ENCODE data around the gene KIF3C. TPM values are rescaled to one million over a fixed set of nuclear protein-coding genes. Genes with fewer than 3 reads are reported as not detected.
A peak's percentile ranks its signal among the peaks of the same experiment; 100 is the strongest.

Gene KIF3C
- total and polyA plus RNA-seq, 5 experiments from 2014 or later: 0.63 to 4.9 (median 1.1) TPM

DNA sequence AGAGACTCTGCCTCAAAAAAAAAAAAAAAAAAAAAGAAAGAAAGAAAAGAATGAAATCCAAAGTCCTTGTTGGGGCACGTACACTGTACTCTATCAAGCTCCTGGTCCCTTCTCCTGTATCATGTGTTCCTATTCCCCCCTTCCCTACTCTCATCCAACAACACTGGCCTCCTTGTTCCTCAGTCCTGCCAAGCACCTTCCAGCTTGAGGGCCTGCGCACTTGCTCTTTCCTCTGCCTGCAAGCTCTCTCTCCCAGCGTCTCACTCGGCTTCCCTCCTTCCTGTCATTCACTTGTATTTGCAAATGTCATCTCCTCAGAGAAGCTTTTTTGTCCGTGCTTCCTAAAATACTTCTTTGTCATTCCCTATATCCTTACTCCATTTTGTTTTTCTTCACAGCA lies 10.8 kb upstream of the KIF3C start:
- Mint-ChIP-seq H3K36me3 (no peaks in the 10 kb centered on the region), H3K4me3 (no peak overlapping the region), H3K4me1 (peaks cover 2 to 15% (median 10%) of the 10 kb centered on the region in 4 donors), H3K27me3 (no peaks in the 10 kb centered on the region), H3K27ac (peak overlapping the region in 2 of 10 donors; percentile 12 to 86), H3K9me3 (no peaks in the 10 kb centered on the region)
- DNase-seq: no peak
- ATAC-seq: no peak
- POLR2A ChIA-PET: interaction anchor here (0.6 kb wide), 1 partner anchor 73 kb away, joined by 5 read pairs; no protein-coding TSS in a partner anchor

- Mint-ChIP-seq H3K27ac (peak overlapping the region in 4 of 10 donors; percentile 1 to 85 (median 15)), H3K36me3 (no peaks in the 10 kb centered on the region), H3K27me3 (no peaks in the 10 kb centered on the region), H3K9me3 (no peaks in the 10 kb centered on the region), H3K4me3 (no peak overlapping the region), H3K4me1 (peaks cover 2 to 15% (median 10%) of the 10 kb centered on the region in 4 donors)
- POLR2A ChIA-PET: interaction anchor here (1.5 kb wide), 1 partner anchor 42 kb away, joined by 6 read pairs; no protein-coding TSS in a partner anchor
- DNase-seq (no peak), ATAC-seq (no peak)
Measured at GRCh38 chr2:25992556-25992955, 10.3 kb upstream of the KIF3C start.

DNA sequence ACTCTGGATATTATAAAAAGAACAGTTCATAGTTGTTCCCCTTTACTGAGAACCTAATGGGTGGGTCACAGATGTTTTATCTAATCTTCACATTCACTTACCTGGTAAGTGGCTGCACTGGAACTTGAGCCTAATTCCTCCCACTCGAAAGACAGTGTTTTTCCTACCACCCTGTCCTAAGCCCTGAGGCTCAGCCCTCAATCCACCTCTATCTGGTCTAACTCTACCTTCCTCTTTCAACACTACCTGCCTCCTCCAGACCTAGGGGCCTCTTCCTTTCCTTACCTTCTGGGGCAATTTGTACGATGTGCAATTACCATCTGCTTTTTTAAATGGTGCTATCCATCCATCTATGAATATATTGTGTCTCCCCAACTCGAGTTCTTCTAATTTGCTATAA lies 9.7 kb upstream of the KIF3C start:
- POLR2A ChIA-PET: interaction anchor here (0.6 to 1.5 kb wide), 5 partner anchors 10 to 413 kb away, joined by 3 to 6 read pairs (median 3); partner anchors contain the start of genes KIF3C and RAB10
- peaks cover 2 to 15% (median 10%) of the 10 kb centered on the region in 4 donors for H3K4me1 Mint-ChIP-seq
- H3K36me3 Mint-ChIP-seq: no peaks in the 10 kb centered on the region
- no peaks in the 10 kb centered on the region for H3K27me3 Mint-ChIP-seq
- H3K9me3 Mint-ChIP-seq: no peaks in the 10 kb centered on the region
- DNase-seq: no peak
- peak in 1 of 2 donors; percentile 23 for ATAC-seq
- peak overlapping the region in 3 of 10 donors; percentile 17 to 84 (median 64) for H3K4me3 Mint-ChIP-seq
- H3K27ac Mint-ChIP-seq: peak overlapping the region in 7 of 10 donors; percentile 19 to 93 (median 63)

DNA sequence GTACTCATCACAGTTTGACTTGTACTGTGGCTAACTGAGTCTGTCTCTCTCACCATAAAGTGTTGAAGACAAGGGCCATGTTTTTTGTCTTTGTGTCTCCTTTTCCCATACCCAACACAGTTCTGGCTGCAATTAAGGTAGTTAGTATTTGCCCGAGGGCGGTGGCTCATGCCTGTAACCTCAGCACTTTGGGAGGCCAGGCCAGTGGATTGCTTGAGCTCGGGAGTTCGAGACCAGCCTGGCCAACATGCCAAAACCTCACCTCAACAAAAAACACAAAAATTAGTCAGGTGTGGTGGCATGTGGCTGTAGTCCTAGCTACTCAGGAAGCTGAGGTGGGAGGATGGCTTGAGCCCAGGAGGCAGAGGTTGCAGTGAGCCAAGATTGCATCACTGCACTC lies 6.9 kb upstream of the KIF3C start:
- POLR2A ChIA-PET: no interaction called here
- H3K36me3 Mint-ChIP-seq: no peaks in the 10 kb centered on the region
- no peak overlapping the region for H3K4me3 Mint-ChIP-seq
- ATAC-seq: no peak
- peak overlapping the region in 1 of 10 donors; percentile 34 for H3K27ac Mint-ChIP-seq
- H3K9me3 Mint-ChIP-seq: no peaks in the 10 kb centered on the region
- no peaks in the 10 kb centered on the region for H3K27me3 Mint-ChIP-seq
- H3K4me1 Mint-ChIP-seq: peaks cover 2 to 15% (median 10%) of the 10 kb centered on the region in 4 donors
- no peak for DNase-seq

DNA sequence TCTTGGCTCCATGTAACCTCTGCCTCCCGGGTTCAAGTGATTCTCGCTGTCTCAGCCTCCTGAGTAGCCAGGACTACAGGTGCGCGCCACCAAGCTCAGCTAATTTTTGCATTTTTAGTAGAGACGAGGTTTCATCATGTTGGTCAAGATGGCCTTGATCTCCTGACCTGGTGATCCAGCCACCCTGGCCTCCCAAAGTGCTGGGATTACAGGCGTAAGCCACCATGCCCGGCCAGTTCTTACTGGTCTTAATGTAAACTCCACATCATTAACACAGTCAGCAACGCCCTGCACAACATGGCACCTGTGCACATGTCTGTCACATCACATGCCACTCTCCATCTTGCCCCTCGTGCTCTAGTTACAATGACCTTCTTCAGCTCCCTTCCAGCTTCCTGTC lies 5.8 kb upstream of the KIF3C start:
- Mint-ChIP-seq H3K9me3 (no peaks in the 10 kb centered on the region), H3K4me1 (peaks cover 3 to 18% (median 12%) of the 10 kb centered on the region in 4 donors), H3K36me3 (no peaks in the 10 kb centered on the region), H3K27me3 (no peaks in the 10 kb centered on the region), H3K4me3 (no peak overlapping the region), H3K27ac (no peak overlapping the region)
- ATAC-seq: no peak
- POLR2A ChIA-PET: no interaction called here
- DNase-seq: no peak

DNA sequence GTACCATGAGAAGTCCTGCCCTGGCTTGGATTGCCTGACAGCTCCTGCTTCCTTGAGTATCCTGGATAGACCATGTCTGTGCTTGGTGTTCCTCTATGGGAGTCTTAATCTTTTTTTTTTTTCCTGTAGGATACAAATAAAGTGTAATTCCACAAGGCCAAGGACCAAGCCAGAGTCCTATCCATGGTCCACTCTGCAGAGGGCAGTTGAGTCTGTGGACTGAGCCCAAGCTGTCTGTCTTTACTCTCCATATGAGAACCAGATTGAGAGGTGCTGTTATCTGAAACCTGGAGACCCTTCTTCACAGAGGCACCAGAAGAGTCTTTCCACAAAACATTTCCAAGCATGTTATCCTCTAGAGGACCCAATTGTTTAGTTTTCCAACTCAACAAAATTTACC lies 1.4 kb upstream of the KIF3C start:
- Mint-ChIP-seq H3K9me3 (no peaks in the 10 kb centered on the region), H3K27me3 (no peaks in the 10 kb centered on the region), H3K4me1 (peaks cover 9 to 34% (median 12%) of the 10 kb centered on the region in 4 donors), H3K27ac (peak overlapping the region in 5 of 10 donors; percentile 2 to 82 (median 68)), H3K36me3 (no peaks in the 10 kb centered on the region), H3K4me3 (peak overlapping the region; percentile 68 to 93 (median 86))
- POLR2A ChIA-PET: no interaction called here
- ATAC-seq (no peak), DNase-seq (no peak)

DNA sequence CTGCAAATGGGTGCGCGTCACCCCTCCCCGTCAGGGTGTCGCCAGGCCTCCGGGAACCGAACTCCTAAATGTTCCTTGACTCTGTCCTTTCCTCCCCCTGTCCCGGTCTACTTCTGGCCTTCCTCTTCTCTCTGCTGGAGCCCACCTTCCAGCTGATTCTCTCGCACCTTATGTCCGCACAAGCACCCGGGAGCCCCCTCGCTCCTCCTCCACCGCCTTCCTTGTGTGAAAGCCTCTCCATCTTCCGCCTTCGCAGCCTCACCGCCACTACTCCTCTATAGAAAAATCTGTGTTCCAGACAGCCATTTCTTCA lies 627 bp upstream of the KIF3C start:
- H3K9me3 Mint-ChIP-seq: no peaks in the 10 kb centered on the region
- H3K4me3 Mint-ChIP-seq: peak overlapping the region; percentile 68 to 93 (median 86)
- no peak for ATAC-seq
- H3K27ac Mint-ChIP-seq: peak overlapping the region in 9 of 10 donors; percentile 60 to 91 (median 81)
- H3K4me1 Mint-ChIP-seq: peaks cover 9 to 42% (median 16%) of the 10 kb centered on the region in 4 donors
- DNase-seq: no peak
- no peaks in the 10 kb centered on the region for H3K27me3 Mint-ChIP-seq
- POLR2A ChIA-PET: interaction anchor here (0.6 to 1.4 kb wide), 2 partner anchors 9 to 292 kb away, joined by 3 to 4 read pairs; no protein-coding TSS in a partner anchor
- no peaks in the 10 kb centered on the region for H3K36me3 Mint-ChIP-seq

GRCh38 chr2:25981596-25982272 lies 563 bp downstream of the KIF3C start:
- peak overlapping the region; percentile 79 to 93 (median 88) for H3K4me3 Mint-ChIP-seq
- peak in 3 of 10 donors; percentile 6 to 23 (median 11) for DNase-seq

GRCh38 chr2:25980951-25981350 lies 1.3 kb downstream of the KIF3C start:
- Mint-ChIP-seq H3K4me1 (peaks cover 12 to 54% (median 23%) of the 10 kb centered on the region in 4 donors), H3K27ac (peak overlapping the region in 2 of 10 donors; percentile 50 to 51), H3K9me3 (no peaks in the 10 kb centered on the region), H3K27me3 (no peaks in the 10 kb centered on the region), H3K4me3 (peak overlapping the region in 9 of 10 donors; percentile 49 to 93 (median 79)), H3K36me3 (no peaks in the 10 kb centered on the region)
- POLR2A ChIA-PET: interaction anchor here (0.8 to 1.0 kb wide), 2 partner anchors 52 to 103 kb away, joined by 4 to 7 read pairs; partner anchors contain the start of genes ASXL2 and RAB10
- no peak for DNase-seq
- ATAC-seq: no peak

More at GRCh38 chr2:25981596-25982272, 563 bp downstream of the KIF3C start:
- Mint-ChIP-seq H3K27me3 (no peaks in the 10 kb centered on the region), H3K36me3 (no peaks in the 10 kb centered on the region), H3K4me1 (peaks cover 12 to 54% (median 23%) of the 10 kb centered on the region in 4 donors), H3K9me3 (no peaks in the 10 kb centered on the region), H3K27ac (peak overlapping the region in 4 of 10 donors; percentile 50 to 85 (median 82))
- peak; percentile 38 to 46 for ATAC-seq
- POLR2A ChIA-PET: interaction anchor here (0.8 to 1.4 kb wide), 4 partner anchors 10 to 318 kb away, joined by 3 to 7 read pairs (median 4); partner anchors contain the start of genes ASXL2 and RAB10

- Mint-ChIP-seq H3K27me3 (no peaks in the 10 kb centered on the region), H3K4me3 (peak overlapping the region in 2 of 10 donors; percentile 18 to 93)
Measured at GRCh38 chr2:25980076-25980887, 2.0 kb downstream of the KIF3C start.

DNA sequence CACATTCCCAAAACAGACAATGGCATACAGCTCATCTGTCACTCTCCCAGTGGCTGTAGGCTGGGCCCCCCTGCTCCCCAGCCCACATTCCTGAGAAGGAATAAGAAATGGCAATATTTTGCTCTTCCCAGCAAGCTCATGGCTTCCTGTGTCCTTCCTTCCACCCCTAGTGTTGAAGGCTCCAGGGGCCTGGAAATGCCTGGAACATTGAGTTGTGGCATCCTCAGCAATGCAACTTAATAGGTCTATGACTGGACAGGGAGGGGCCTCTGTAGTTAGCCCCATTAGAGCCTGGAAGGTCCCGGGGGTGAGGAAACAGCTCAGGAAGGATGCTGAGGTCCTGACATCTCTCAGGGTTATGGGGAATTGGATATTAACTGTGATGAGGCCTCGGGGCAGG lies 3.3 kb downstream of the KIF3C start:
- Mint-ChIP-seq H3K4me1 (peaks cover 12 to 54% (median 23%) of the 10 kb centered on the region in 4 donors), H3K27me3 (no peaks in the 10 kb centered on the region), H3K4me3 (no peak overlapping the region), H3K36me3 (no peaks in the 10 kb centered on the region), H3K9me3 (no peaks in the 10 kb centered on the region), H3K27ac (no peak overlapping the region)
- DNase-seq: no peak
- POLR2A ChIA-PET: no interaction called here
- ATAC-seq: no peak

More at GRCh38 chr2:25980076-25980887, 2.0 kb downstream of the KIF3C start:
- ATAC-seq (no peak), DNase-seq (no peak)
- peaks cover 12 to 54% (median 23%) of the 10 kb centered on the region in 4 donors for H3K4me1 Mint-ChIP-seq
- H3K27ac Mint-ChIP-seq: peak overlapping the region in 1 of 10 donors; percentile 51
- POLR2A ChIA-PET: interaction anchor here (1.4 kb wide), 1 partner anchor 54 kb away, joined by 5 read pairs; the partner anchor contains the start of gene RAB10
- no peaks in the 10 kb centered on the region for H3K36me3 Mint-ChIP-seq
- H3K9me3 Mint-ChIP-seq: no peaks in the 10 kb centered on the region

DNA sequence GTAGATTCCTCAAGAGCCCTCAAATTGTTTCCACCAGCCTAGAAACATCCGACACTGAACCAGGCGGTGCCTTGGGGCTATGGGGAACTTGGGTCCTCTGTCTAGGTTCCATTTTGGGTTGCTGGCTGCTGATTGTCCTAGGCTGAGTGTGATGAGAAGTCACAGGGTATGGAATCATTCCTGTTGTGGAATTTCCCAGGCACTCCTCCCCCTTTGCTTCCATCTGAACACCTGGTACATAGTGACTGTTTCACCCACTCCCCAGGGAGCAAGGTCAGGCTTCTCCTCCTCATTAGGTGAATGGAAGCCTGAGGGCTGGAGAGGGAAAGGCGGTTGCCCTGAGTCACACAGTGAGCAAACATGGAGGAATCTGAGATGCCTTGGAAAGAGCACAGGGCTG lies 4.5 kb downstream of the KIF3C start:
- Mint-ChIP-seq H3K4me3 (no peak overlapping the region), H3K4me1 (peaks cover 5 to 48% (median 22%) of the 10 kb centered on the region in 4 donors), H3K27me3 (no peaks in the 10 kb centered on the region), H3K9me3 (no peaks in the 10 kb centered on the region), H3K36me3 (no peaks in the 10 kb centered on the region), H3K27ac (no peak overlapping the region)
- no peak for DNase-seq
- POLR2A ChIA-PET: no interaction called here
- no peak for ATAC-seq

Measured in naive thymus-derived CD8-positive, alpha-beta T cell (primary cell).